ENCODE results near the gene ADGRD1.
"Not testable (repeated sequence)": the region's sequence is repeated elsewhere in the genome, so short reads cannot be mapped to it uniquely, and the experiment has no call there.

The ADGRD1 gene

GRCh38 chr12:130937063-130937462 is 16.6 kb upstream of the ADGRD1 start:
- in situ Hi-C loops (cut with MboI; ENCODE audit: low pct_unique_long_range_greater_than_20kb, low sequenced_read_pairs, unreplicated experiment), result no loop called here
- DNase-seq (ENCODE audit: low spot score), result no peak
- TF ChIP-seq, protein P1, sequence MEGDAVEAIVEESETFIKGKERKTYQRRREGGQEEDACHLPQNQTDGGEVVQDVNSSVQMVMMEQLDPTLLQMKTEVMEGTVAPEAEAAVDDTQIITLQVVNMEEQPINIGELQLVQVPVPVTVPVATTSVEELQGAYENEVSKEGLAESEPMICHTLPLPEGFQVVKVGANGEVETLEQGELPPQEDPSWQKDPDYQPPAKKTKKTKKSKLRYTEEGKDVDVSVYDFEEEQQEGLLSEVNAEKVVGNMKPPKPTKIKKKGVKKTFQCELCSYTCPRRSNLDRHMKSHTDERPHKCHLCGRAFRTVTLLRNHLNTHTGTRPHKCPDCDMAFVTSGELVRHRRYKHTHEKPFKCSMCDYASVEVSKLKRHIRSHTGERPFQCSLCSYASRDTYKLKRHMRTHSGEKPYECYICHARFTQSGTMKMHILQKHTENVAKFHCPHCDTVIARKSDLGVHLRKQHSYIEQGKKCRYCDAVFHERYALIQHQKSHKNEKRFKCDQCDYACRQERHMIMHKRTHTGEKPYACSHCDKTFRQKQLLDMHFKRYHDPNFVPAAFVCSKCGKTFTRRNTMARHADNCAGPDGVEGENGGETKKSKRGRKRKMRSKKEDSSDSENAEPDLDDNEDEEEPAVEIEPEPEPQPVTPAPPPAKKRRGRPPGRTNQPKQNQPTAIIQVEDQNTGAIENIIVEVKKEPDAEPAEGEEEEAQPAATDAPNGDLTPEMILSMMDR (IDR thresholded peaks at IDR 0.05; ENCODE audit: extremely low read depth, insufficient read depth, missing control alignments), result no peak

- DNase-seq (ENCODE audit: low spot score), result not testable (repeated sequence)
Observed at GRCh38 chr12:130937546-130937945, 16.2 kb upstream of the ADGRD1 start.

DNA sequence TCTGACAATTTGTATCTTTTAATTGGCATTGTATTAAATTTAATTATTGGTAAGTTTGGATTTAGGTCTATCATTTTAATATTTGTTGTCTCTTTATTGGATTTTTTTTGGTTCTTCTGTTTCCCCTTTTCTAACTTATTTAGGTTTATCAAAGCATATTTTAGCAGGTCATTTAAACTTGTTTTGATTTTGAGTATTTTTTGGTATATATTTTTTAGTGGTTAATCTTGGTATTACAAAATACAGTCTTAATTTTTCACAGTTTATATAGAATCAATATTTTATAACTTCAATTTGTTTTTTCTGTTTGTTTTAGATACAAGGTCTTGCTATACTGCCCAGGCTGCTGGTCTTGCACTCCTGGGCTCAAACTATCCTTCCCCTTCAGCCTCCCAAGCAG is 15.5 kb upstream of the ADGRD1 start:
- TF ChIP-seq, protein P1 (IDR thresholded peaks at IDR 0.05; ENCODE audit: extremely low read depth, insufficient read depth, missing control alignments), result no peak
- DNase-seq (ENCODE audit: low spot score), result no peak
- in situ Hi-C loops (cut with MboI; ENCODE audit: low pct_unique_long_range_greater_than_20kb, low sequenced_read_pairs, unreplicated experiment), result no loop called here

More at GRCh38 chr12:130937546-130937945, 16.2 kb upstream of the ADGRD1 start:
- in situ Hi-C loops (cut with MboI; ENCODE audit: low pct_unique_long_range_greater_than_20kb, low sequenced_read_pairs, unreplicated experiment), result not testable (repeated sequence)

DNA sequence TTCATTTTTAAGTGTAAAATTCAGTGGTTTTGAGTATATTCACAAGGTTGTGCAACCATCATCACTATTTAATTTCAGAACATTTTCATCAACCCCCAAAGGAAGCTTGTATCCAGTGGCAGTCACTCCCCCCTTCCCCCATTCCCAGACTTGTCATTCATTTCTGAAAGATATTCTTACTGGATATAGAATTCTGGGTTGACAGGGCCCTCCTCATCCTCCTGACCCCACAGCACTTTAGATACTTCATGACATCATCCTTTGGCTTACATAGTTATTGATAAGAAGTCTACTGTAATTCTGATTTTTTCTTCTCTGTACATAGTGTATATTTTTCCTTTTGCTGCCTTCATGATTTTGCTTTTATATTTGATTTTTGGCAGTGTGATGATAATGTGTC is 8.8 kb upstream of the ADGRD1 start:
- in situ Hi-C loops (cut with MboI; ENCODE audit: low pct_unique_long_range_greater_than_20kb, low sequenced_read_pairs, unreplicated experiment), result no loop called here
- DNase-seq (ENCODE audit: low spot score), result no peak
- TF ChIP-seq, protein P1 (IDR thresholded peaks at IDR 0.05; ENCODE audit: extremely low read depth, insufficient read depth, missing control alignments), result no peak

GRCh38 chr12:130945786-130946492 is 7.8 kb upstream of the ADGRD1 start:
- in situ Hi-C loops (cut with MboI; ENCODE audit: low pct_unique_long_range_greater_than_20kb, low sequenced_read_pairs, unreplicated experiment), result no loop called here
- no peak for DNase-seq (ENCODE audit: low spot score)
- TF ChIP-seq, protein P1 (IDR thresholded peaks at IDR 0.05; ENCODE audit: extremely low read depth, insufficient read depth, missing control alignments), result no peak

- TF ChIP-seq, protein P1 (IDR thresholded peaks at IDR 0.05; ENCODE audit: extremely low read depth, insufficient read depth, missing control alignments), result no peak
- in situ Hi-C loops (cut with MboI; ENCODE audit: low pct_unique_long_range_greater_than_20kb, low sequenced_read_pairs, unreplicated experiment), result no loop called here
- no peak for DNase-seq (ENCODE audit: low spot score)
Observed at GRCh38 chr12:130947028-130947613, 6.6 kb upstream of the ADGRD1 start.

DNA sequence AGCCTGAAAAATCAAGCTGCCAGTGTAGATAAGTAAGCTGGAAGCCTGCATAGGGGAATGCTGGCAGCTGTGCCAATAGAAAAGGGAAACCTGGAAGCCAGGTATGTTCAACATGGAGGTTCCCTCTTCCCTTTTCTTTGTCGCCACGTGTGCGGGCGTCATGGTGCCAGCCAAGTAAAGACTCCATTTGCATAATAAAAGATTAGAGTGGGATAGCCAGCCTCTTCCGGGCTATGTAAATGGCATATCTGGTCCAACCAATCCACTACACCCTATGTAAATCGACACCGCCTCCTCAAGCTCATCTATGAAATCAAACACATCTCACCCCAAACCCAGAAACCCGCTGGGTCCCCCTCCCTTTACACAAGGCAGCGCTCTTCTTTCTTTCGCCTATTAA is 5.6 kb upstream of the ADGRD1 start:
- in situ Hi-C loops (cut with MboI; ENCODE audit: low pct_unique_long_range_greater_than_20kb, low sequenced_read_pairs, unreplicated experiment), result no loop called here
- TF ChIP-seq, protein P1 (IDR thresholded peaks at IDR 0.05; ENCODE audit: extremely low read depth, insufficient read depth, missing control alignments), result no peak

More for the DNA sequence above, 5.6 kb upstream of the ADGRD1 start:
- DNase-seq (ENCODE audit: low spot score), result no peak

Data from GM13977 (cell line).